ENCODE measurements around the gene MTHFD1. TPM values are rescaled to one million over a fixed set of nuclear protein-coding genes. Genes with fewer than 3 reads are reported as not detected.

MTHFD1 gene
- total and polyA plus RNA-seq, 2 of the 4 experiments (the other 2 are of a cell fraction), result 32.2 to 64.9 TPM

- no peak overlapping the region for H4K91ac ChIP-seq (ENCODE audit: insufficient read depth, low read depth, low read length)
- DNase-seq (peak; percentile 57), ATAC-seq (ENCODE audit: low read depth) (peak; percentile 71)
- no peak overlapping the region for H2BK20ac ChIP-seq (ENCODE audit: low read depth, low read length)
- no peak overlapping the region for H3K4me3 ChIP-seq (ENCODE audit: insufficient read depth, low read depth, low read length)
- no peaks in the 10 kb centered on the region for H3K27me3 ChIP-seq (ENCODE audit: control insufficient read depth, insufficient read depth, low read length)
- no peak overlapping the region for H3K23ac ChIP-seq (ENCODE audit: low read depth, low read length)
- ChIA-PET POLR2A (ENCODE audit: unreplicated experiment) (interaction anchor here (0.5 kb wide), 1 partner anchor 107 kb away, joined by 3 read pairs; no protein-coding TSS in a partner anchor), CTCF (interaction anchor here (1.1 kb wide), 1 partner anchor 18 kb away, joined by 4 read pairs; no protein-coding TSS in a partner anchor)
- no peak overlapping the region for H2BK5ac ChIP-seq (ENCODE audit: low read depth, low read length, poor library complexity, severe bottlenecking)
- H3K36me3 ChIP-seq (ENCODE audit: control insufficient read depth, insufficient read depth, low read length), result peaks cover 23% of the 10 kb centered on the region
- no peak overlapping the region for H3K18ac ChIP-seq (ENCODE audit: low read depth, low read length)
- H3K4ac ChIP-seq (ENCODE audit: low read depth, low read length), result no peak overlapping the region
- H3K14ac ChIP-seq (replicated peaks; ENCODE audit: low read depth, low read length), result no peak overlapping the region
- H2AFZ ChIP-seq (replicated peaks; ENCODE audit: low read length, poor library complexity), result no peak overlapping the region
- H3K79me1 ChIP-seq (ENCODE audit: low read depth in 1 of 2, low read length in 2 of 2), result peaks cover 0 to 6% of the 10 kb centered on the region in 2 experiments; a peak in 1 of 4 replicates
- in situ Hi-C loops (cut with MboI; ENCODE audit: low sequenced_read_pairs) (no loop called here), intact Hi-C loops (cut with micrococcal nuclease) (no loop called here), dilution Hi-C loops (cut with HindIII; ENCODE audit: low sequenced_read_pairs, unreplicated experiment) (no loop called here)
- peaks cover 12% of the 10 kb centered on the region for H3K9me1 ChIP-seq (ENCODE audit: insufficient read depth, low read length)
- no TSS peak for BruUV-seq (replicated peaks)
- no peaks in the 10 kb centered on the region for H4K20me1 ChIP-seq (ENCODE audit: insufficient read depth, low read length)
- no peak overlapping the region for H2AK9ac ChIP-seq (replicated peaks; ENCODE audit: low read depth, low read length, poor library complexity)
- no peak overlapping the region for H3K27ac ChIP-seq (ENCODE audit: insufficient read depth, low read length)
- H2BK15ac ChIP-seq (ENCODE audit: low read depth, low read length), result no peak overlapping the region
- no peak overlapping the region for H4K5ac ChIP-seq (ENCODE audit: low read depth, low read length)
- no peak overlapping the region for H3K9ac ChIP-seq (ENCODE audit: low read depth, low read length)
- H3K4me1 ChIP-seq (ENCODE audit: control insufficient read depth, insufficient read depth, low read length), result peaks cover 7% of the 10 kb centered on the region
- H3K56ac ChIP-seq (ENCODE audit: extremely low read depth, insufficient read depth, low read length), result no peak overlapping the region
- no peak overlapping the region for H2AK5ac ChIP-seq (ENCODE audit: low read depth, low read length)
- no peak overlapping the region for H4K8ac ChIP-seq (ENCODE audit: low read depth in 2 of 2, low read length in 2 of 2)
- 100% methylated on average over 1 of the region's 5 CpGs; no CpG with 5 or more reads in 1 of the 2 experiments for WGBS, 2 experiments (ENCODE audit: extremely low coverage in 2 of 2, insufficient read length in 1 of 2)
- H3K9me3 ChIP-seq (ENCODE audit: control insufficient read depth, insufficient read depth, low read length), result no peaks in the 10 kb centered on the region
- no peak overlapping the region for H2BK120ac ChIP-seq (ENCODE audit: low read depth, low read length)
- TF ChIP-seq CEBPB (IDR thresholded peaks at IDR 0.05; ENCODE audit: low read depth, low read length) (no peak), MAZ (IDR thresholded peaks at IDR 0.05; ENCODE audit: borderline replicate concordance, low read depth, low read length) (no peak), ELK1 (IDR thresholded peaks at IDR 0.05; ENCODE audit: borderline replicate concordance, low read depth, low read length) (no peak), MAFK (IDR thresholded peaks at IDR 0.05; ENCODE audit: low read depth, low read length) (no peak), NFE2L2 (IDR thresholded peaks at IDR 0.05; ENCODE audit: low read depth, low read length) (no peak), FOS (IDR thresholded peaks at IDR 0.05; ENCODE audit: low read depth, low read length) (no peak), BHLHE40 (IDR thresholded peaks at IDR 0.05; ENCODE audit: low read depth, low read length) (no peak), SMC3 (IDR thresholded peaks at IDR 0.05; ENCODE audit: low read depth, low read length) (no peak), RFX5 (IDR thresholded peaks at IDR 0.05; ENCODE audit: low read depth, low read length) (no peak), POLR2A (IDR thresholded peaks at IDR 0.05; ENCODE audit: low read depth, low read length) (no peak), USF2 (IDR thresholded peaks at IDR 0.05; ENCODE audit: low read depth, low read length) (no peak), RAD21 (IDR thresholded peaks at IDR 0.05; ENCODE audit: low read length) (no peak), CHD1 (IDR thresholded peaks at IDR 0.05; ENCODE audit: low read depth, low read length) (no peak)
- no peak overlapping the region; the same call in 1 of the 2 replicates for H3K4me2 ChIP-seq (ENCODE audit: low read depth, low read length)
Observed at GRCh38 chr14:64417055-64417770, 29.1 kb downstream of the MTHFD1 start.

All from IMR-90 (cell line).